ENCODE measurements around the gene ELOA. TPM values are rescaled to one million over a fixed set of nuclear protein-coding genes. Genes with fewer than 3 reads are reported as not detected.

Gene ELOA
- polyA plus RNA-seq, 1 experiment: 30.8 TPM

GRCh38 chr1:23809751-23810171 is 66.5 kb downstream of the ELOA start:
- ChIA-PET POLR2A (interaction anchor here (0.8 kb wide), 1 partner anchor 32 kb away, joined by 3 read pairs; no protein-coding TSS in a partner anchor), CTCF (interaction anchor here (0.6 to 1.7 kb wide), 10 partner anchors 9 to 218 kb away, joined by 3 to 9 read pairs (median 4); partner anchors contain the start of gene GALE)
- Histone ChIP-seq H3K27ac (ENCODE audit: low read depth, low read length) (no peak overlapping the region), H3K9me3 (ENCODE audit: control insufficient read depth, insufficient read depth, low read length) (no peaks in the 10 kb centered on the region), H3K4me3 (ENCODE audit: low read depth, low read length) (no peak overlapping the region), H3K27me3 (ENCODE audit: control insufficient read depth, insufficient read depth, low read length) (no peaks in the 10 kb centered on the region)
- no peak for DNase-seq (ENCODE audit: low read depth, low spot score)
- TF ChIP-seq, protein P1, sequence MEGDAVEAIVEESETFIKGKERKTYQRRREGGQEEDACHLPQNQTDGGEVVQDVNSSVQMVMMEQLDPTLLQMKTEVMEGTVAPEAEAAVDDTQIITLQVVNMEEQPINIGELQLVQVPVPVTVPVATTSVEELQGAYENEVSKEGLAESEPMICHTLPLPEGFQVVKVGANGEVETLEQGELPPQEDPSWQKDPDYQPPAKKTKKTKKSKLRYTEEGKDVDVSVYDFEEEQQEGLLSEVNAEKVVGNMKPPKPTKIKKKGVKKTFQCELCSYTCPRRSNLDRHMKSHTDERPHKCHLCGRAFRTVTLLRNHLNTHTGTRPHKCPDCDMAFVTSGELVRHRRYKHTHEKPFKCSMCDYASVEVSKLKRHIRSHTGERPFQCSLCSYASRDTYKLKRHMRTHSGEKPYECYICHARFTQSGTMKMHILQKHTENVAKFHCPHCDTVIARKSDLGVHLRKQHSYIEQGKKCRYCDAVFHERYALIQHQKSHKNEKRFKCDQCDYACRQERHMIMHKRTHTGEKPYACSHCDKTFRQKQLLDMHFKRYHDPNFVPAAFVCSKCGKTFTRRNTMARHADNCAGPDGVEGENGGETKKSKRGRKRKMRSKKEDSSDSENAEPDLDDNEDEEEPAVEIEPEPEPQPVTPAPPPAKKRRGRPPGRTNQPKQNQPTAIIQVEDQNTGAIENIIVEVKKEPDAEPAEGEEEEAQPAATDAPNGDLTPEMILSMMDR (IDR thresholded peaks at IDR 0.05; ENCODE audit: low read depth, low read length): peak; percentile 73

GRCh38 chr1:23810818-23811540 is 67.7 kb downstream of the ELOA start:
- no peak for DNase-seq (ENCODE audit: low read depth, low spot score)

More at GRCh38 chr1:23810818-23811540, 67.7 kb downstream of the ELOA start:
- Histone ChIP-seq H3K27me3 (ENCODE audit: control insufficient read depth, insufficient read depth, low read length) (no peaks in the 10 kb centered on the region), H3K4me3 (ENCODE audit: low read depth, low read length) (no peak overlapping the region), H3K9me3 (ENCODE audit: control insufficient read depth, insufficient read depth, low read length) (no peaks in the 10 kb centered on the region), H3K27ac (ENCODE audit: low read depth, low read length) (no peak overlapping the region)
- POLR2A ChIA-PET: interaction anchor here (0.7 to 0.9 kb wide), 2 partner anchors 9 to 15 kb away, joined by 3 read pairs; partner anchors contain the start of gene HMGCL
- CTCF ChIA-PET: interaction anchor here (0.7 to 1.7 kb wide), 7 partner anchors 8 to 106 kb away, joined by 3 to 8 read pairs (median 4); no protein-coding TSS in a partner anchor
- TF ChIP-seq, protein P1 (IDR thresholded peaks at IDR 0.05; ENCODE audit: low read depth, low read length): peak; percentile 59

Other genes starting within 250 kb of the ELOA start
- gene E2F2, start 212.2 kb upstream of the ELOA start, polyA plus RNA-seq (2011; rRNA removed): 0.05 and 0.06 TPM in 2 replicates
- 15.3 and 25.0 TPM in 2 replicates for gene ID3, start 184.0 kb upstream of the ELOA start, polyA plus RNA-seq (2011; rRNA removed)
- 1,898 and 2,055 TPM in 2 replicates for gene RPL11, start 51.7 kb upstream of the ELOA start, polyA plus RNA-seq (2011; rRNA removed)
- gene PITHD1, start 34.9 kb downstream of the ELOA start, polyA plus RNA-seq (2011; rRNA removed): 32.4 and 41.1 TPM in 2 replicates
- gene LYPLA2, start 47.7 kb downstream of the ELOA start, polyA plus RNA-seq (2011; rRNA removed): 27.1 and 37.8 TPM in 2 replicates
- gene GALE, start 57.3 kb downstream of the ELOA start, polyA plus RNA-seq (2011; rRNA removed): 19.2 and 21.0 TPM in 2 replicates
- gene HMGCL, start 82.0 kb downstream of the ELOA start, polyA plus RNA-seq (2011; rRNA removed): 38.8 and 39.5 TPM in 2 replicates
- gene FUCA1, start 124.8 kb downstream of the ELOA start, polyA plus RNA-seq (2011; rRNA removed): 2.9 and 3.9 TPM in 2 replicates
- not detected in 2 replicates for gene CNR2, start 169.9 kb downstream of the ELOA start, polyA plus RNA-seq (2011; rRNA removed)
- gene PNRC2, start 216.4 kb downstream of the ELOA start, polyA plus RNA-seq (2011; rRNA removed): 96.0 and 107 TPM in 2 replicates
- gene SRSF10, start 236.9 kb downstream of the ELOA start, polyA plus RNA-seq (2011; rRNA removed): 98.7 and 140 TPM in 2 replicates

Measured in AG04450 (cell line).